ENCODE measurements around the gene CDH4. TPM values are rescaled to one million over a fixed set of nuclear protein-coding genes. Genes with fewer than 3 reads are reported as not detected.

CDH4 gene
- total and polyA plus RNA-seq, 2 donors (not counting 3 experiments of a cell fraction or from before 2014, with no cell fraction given) = 0.17 to 0.51 TPM

DNA sequence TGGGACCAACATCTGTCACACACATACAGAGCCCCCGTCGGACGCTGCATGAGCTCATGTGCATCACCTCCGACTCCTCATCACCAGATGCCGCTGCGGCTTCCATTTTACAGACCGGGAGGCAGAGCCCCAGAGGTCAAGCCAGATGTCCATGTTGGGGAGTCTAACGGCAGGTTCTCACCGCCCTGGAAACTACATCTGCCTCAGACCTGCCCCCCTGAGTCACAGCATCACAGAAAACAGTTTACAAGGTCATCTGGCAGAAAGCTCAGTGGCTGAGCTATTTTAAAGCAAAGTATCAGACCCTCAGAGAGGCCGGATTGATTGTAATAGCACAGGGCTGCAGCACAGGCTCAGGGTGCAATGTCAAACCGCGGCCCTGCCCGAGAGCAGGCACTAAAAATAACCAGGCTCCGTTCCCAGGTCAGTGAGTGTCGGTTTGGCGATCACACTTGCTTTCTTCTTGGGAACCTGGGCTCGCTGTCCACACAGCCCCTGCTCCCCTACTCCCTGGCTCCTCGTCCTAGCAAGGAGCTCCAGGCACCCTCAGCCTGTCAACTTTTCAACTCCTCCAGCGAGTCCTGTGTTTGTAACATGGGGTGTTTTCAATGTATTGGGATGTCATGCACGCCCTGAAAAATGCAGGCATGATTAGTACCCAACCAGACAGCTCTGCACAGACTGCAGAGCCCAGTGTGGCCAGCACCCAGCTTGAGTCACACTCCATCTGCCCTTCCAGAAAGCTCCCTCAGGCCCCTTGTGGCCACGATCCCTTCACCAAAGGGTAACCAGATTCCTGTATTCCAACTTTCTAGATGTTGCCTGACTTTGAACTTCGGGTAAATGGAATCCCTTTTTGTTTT is 264.5 kb downstream of the CDH4 start:
- Histone ChIP-seq H3K9me1 (replicated peaks; ENCODE audit: control insufficient read depth, extremely low read depth, insufficient read depth, low read length) (no peaks in the 10 kb centered on the region), H4K20me1 (replicated peaks; ENCODE audit: control insufficient read depth, extremely low read depth, insufficient read depth, low read length) (no peaks in the 10 kb centered on the region), H2AFZ (ENCODE audit: low read depth, low read length) (no peak overlapping the region), H3K36me3 (ENCODE audit: control insufficient read depth in 2 of 2, extremely low read depth in 1 of 2, insufficient read depth in 2 of 2, low read length in 2 of 2) (no peaks in the 10 kb centered on the region), H3K9me3 (replicated peaks; ENCODE audit: control insufficient read depth, insufficient read depth, low read length) (peaks cover 14% of the 10 kb centered on the region), H3K4me1 (ENCODE audit: control insufficient read depth, extremely low read depth, insufficient read depth, low read length) (no peaks in the 10 kb centered on the region), H3K27ac (ENCODE audit: insufficient read depth, low read depth, low read length) (no peak overlapping the region), H3K9ac (replicated peaks; ENCODE audit: extremely low read depth, insufficient read depth, low read length) (no peak overlapping the region), H3K79me2 (ENCODE audit: control insufficient read depth, insufficient read depth, low read length) (no peaks in the 10 kb centered on the region), H3K27me3 (ENCODE audit: control insufficient read depth in 2 of 2, insufficient read depth in 2 of 2, low read length in 2 of 2) (no peaks in the 10 kb centered on the region), H3K4me2 (ENCODE audit: insufficient read depth, low read length) (no peak overlapping the region), H3K4me3 (replicated peaks in 1 of 3; ENCODE audit: insufficient read depth in 1 of 3, low read depth in 1 of 3, low read length in 3 of 3) (no peak overlapping the region)
- ChIA-PET CTCF (no interaction called here), POLR2A (no interaction called here)
- BruUV-seq (replicated peaks) = no TSS peak
- FAIRE-seq = no peak
- dilution Hi-C loops (cut with MboI; ENCODE audit: extremely low pct_ligation_motif_present, low sequenced_read_pairs) = no loop called here
- DNase-seq (ENCODE audit: low read depth, low spot score) = no peak
- TF ChIP-seq FOS (IDR thresholded peaks at IDR 0.05; ENCODE audit: borderline replicate concordance, insufficient read depth, low read length) (no peak), CTCF (IDR thresholded peaks at IDR 0.05; ENCODE audit: extremely low read depth in 1 of 2, insufficient read depth in 1 of 2, low read depth in 1 of 2, low read length in 2 of 2) (no peak), POLR2AphosphoS5 (IDR thresholded peaks at IDR 0.05; ENCODE audit: insufficient read depth, low read depth, low read length) (no peak), GATA2 (IDR thresholded peaks at IDR 0.05; ENCODE audit: insufficient read depth, insufficient read length, low read depth, low read length) (no peak), JUN (IDR thresholded peaks at IDR 0.05; ENCODE audit: borderline replicate concordance, insufficient read depth, insufficient read length, low read depth) (no peak), EZH2 (IDR thresholded peaks at IDR 0.05; ENCODE audit: borderline replicate concordance, low read depth, low read length, severe bottlenecking) (no peak)
- TF ChIP-seq, protein P1, sequence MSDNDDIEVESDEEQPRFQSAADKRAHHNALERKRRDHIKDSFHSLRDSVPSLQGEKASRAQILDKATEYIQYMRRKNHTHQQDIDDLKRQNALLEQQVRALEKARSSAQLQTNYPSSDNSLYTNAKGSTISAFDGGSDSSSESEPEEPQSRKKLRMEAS (IDR thresholded peaks at IDR 0.05; ENCODE audit: insufficient read depth, insufficient read length) = no peak
- intact Hi-C loops (cut with micrococcal nuclease) = no loop called here

All from endothelial cell of umbilical vein (primary cell).